A673 (cell line): ENCODE data around the gene FAM171A2. TPM values are rescaled to one million over a fixed set of nuclear protein-coding genes. Genes with fewer than 3 reads are reported as not detected.

ENCODE experiments used
- BruUV-seq: library from RNA; stranded (reverse); fragments of 400-500 nt; replicated peaks from 2 replicates; lab custom pipeline; 2021; lab: Mats Ljungman, UMichigan
- CTCF ChIA-PET: fragments of 300-600 bp; sonication (Branson Sonifier 250); formaldehyde crosslinking; loops from one replicate; lab custom pipeline; 2022; ENCODE audit warnings: antibody characterized with exemption; lab: Charles Lee
- POLR2A ChIA-PET: fragments of 300-600 bp; sonication (Branson Sonifier 250); formaldehyde crosslinking; loops from one replicate; lab custom pipeline; 2022; ENCODE audit warnings: antibody characterized with exemption; ENCODE audit not compliant: low non-redundant PET; lab: Charles Lee
- DNase-seq: peaks from one replicate; pipeline ENCODE4 v3.0.0-alpha.2; 2015; ENCODE audit warnings: low spot score
- H3K27ac ChIP-seq: fragments of 200-600 bp; sonication (generic); 2 replicates; pipeline ENCODE4 v1.5.1; 2016; ENCODE audit warnings: mixed run types, low read depth, mild to moderate bottlenecking, mixed read lengths, antibody characterized with exemption, low read length; ENCODE audit not compliant: poor library complexity, severe bottlenecking
- H3K27me3 ChIP-seq: fragments of 200-600 bp; sonication (generic); replicated peaks from 2 replicates; pipeline ENCODE4 v1.6.1; 2017; ENCODE audit warnings: mixed run types, low read depth, mild to moderate bottlenecking, mixed read lengths, antibody characterized with exemption, low read length; ENCODE audit not compliant: insufficient read depth, poor library complexity
- H3K36me3 ChIP-seq: fragments of 200-600 bp; sonication (generic); 2 replicates; pipeline ENCODE4 v1.6.1; 2016; ENCODE audit warnings: mixed run types, mild to moderate bottlenecking, mixed read lengths, antibody characterized with exemption, low read length; ENCODE audit not compliant: insufficient read depth, poor library complexity, severe bottlenecking
- H3K4me1 ChIP-seq: fragments of 200-600 bp; sonication (generic); 2 replicates; pipeline ENCODE4 v1.6.1; 2017; ENCODE audit warnings: mixed run types, mild to moderate bottlenecking, mixed read lengths, antibody characterized with exemption, low read length; ENCODE audit not compliant: insufficient read depth, poor library complexity, severe bottlenecking
- H3K4me3 ChIP-seq: fragments of 200-600 bp; sonication (generic); 2 replicates; pipeline ENCODE4 v1.5.1; 2016; ENCODE audit warnings: low read depth, mixed run types, mild to moderate bottlenecking, mixed read lengths, low read length; ENCODE audit not compliant: poor library complexity, severe bottlenecking
- H3K9me3 ChIP-seq: fragments of 200-600 bp; sonication (generic); 2 replicates; pipeline ENCODE4 v1.6.1; 2016; ENCODE audit warnings: mixed run types, low read depth, mild to moderate bottlenecking, mixed read lengths, antibody characterized with exemption, low read length; ENCODE audit not compliant: poor library complexity, severe bottlenecking
- CTCF ChIP-seq: fragments of 300-800, 200-600 bp; sonication (generic); conservative IDR thresholded peaks from 2 replicates; pipeline ENCODE4 v1.5.1; 2017; ENCODE audit warnings: low read depth, mild to moderate bottlenecking, antibody characterized with exemption, low read length, moderate library complexity, mixed read lengths
- EZH2 ChIP-seq: fragments of 200-600 bp; sonication (generic); IDR thresholded peaks from 2 replicates; pipeline ENCODE4 v1.6.1; 2017; ENCODE audit warnings: borderline replicate concordance, low read depth, mild to moderate bottlenecking, mixed read lengths, antibody characterized with exemption, low read length; ENCODE audit not compliant: poor library complexity, severe bottlenecking
- intact Hi-C: fragments of 100-400 bp; cut with micrococcal nuclease; formaldehyde crosslinking; loops from one replicate; pipeline ENCODE4 v1.10.0; 2022; ENCODE audit not compliant: unreplicated experiment
- total RNA-seq: library from RNA; stranded (reverse); gene quantifications from 2 replicates; pipeline ENCODE4 v1.2.3, GENCODE V29; 2021

Gene FAM171A2
- total RNA-seq, 1 experiment from 2014 or later, result 12.8 TPM

GRCh38 chr17:44384823-44385286 is 21.2 kb upstream of the FAM171A2 start:
- no peak for DNase-seq
- H3K4me1 ChIP-seq, result no peaks in the 10 kb centered on the region
- no peak overlapping the region for H3K27ac ChIP-seq
- H3K27me3 ChIP-seq, result no peaks in the 10 kb centered on the region
- BruUV-seq, result no TSS peak
- H3K36me3 ChIP-seq, result no peaks in the 10 kb centered on the region
- POLR2A ChIA-PET, result no interaction called here
- H3K9me3 ChIP-seq, result no peaks in the 10 kb centered on the region
- TF ChIP-seq EZH2 (no peak), CTCF (no peak)
- intact Hi-C loops, result no loop called here
- CTCF ChIA-PET, result no interaction called here
- peak overlapping the region; percentile 49 for H3K4me3 ChIP-seq

- BruUV-seq, result no TSS peak
- CTCF ChIA-PET, result no interaction called here
- Histone ChIP-seq H3K4me3 (no peak overlapping the region), H3K27ac (no peak overlapping the region), H3K36me3 (no peaks in the 10 kb centered on the region), H3K4me1 (no peaks in the 10 kb centered on the region), H3K9me3 (no peaks in the 10 kb centered on the region), H3K27me3 (no peaks in the 10 kb centered on the region)
- intact Hi-C loops, result no loop called here
- no peak for DNase-seq
- TF ChIP-seq EZH2 (no peak), CTCF (no peak)
- POLR2A ChIA-PET, result no interaction called here
Measured at GRCh38 chr17:44384281-44384822, 20.7 kb upstream of the FAM171A2 start.

GRCh38 chr17:44383861-44384260 is 20.2 kb upstream of the FAM171A2 start:
- CTCF ChIA-PET, result no interaction called here
- no peak overlapping the region for H3K4me3 ChIP-seq
- H3K27ac ChIP-seq, result no peak overlapping the region
- no peaks in the 10 kb centered on the region for H3K4me1 ChIP-seq
- no peaks in the 10 kb centered on the region for H3K36me3 ChIP-seq
- no peaks in the 10 kb centered on the region for H3K9me3 ChIP-seq
- H3K27me3 ChIP-seq, result no peaks in the 10 kb centered on the region
- POLR2A ChIA-PET, result no interaction called here
- TF ChIP-seq CTCF (no peak), EZH2 (no peak)
- no peak for DNase-seq
- intact Hi-C loops, result no loop called here
- BruUV-seq, result no TSS peak
